C4-2B (cell line): ENCODE measurements around the gene PLCH2.

Experiments used
- CTCF ChIP-seq: fragments of 450-650 bp; conservative IDR thresholded peaks from 2 replicates; pipeline ENCODE4 v1.5.1; 2017; ENCODE audit warnings: mild to moderate bottlenecking
- ZFX ChIP-seq: fragments of 450-650 bp; IDR thresholded peaks from 2 replicates; pipeline ENCODE4 v1.6.1; 2017

GRCh38 chr1:2459757-2460156 is 16.3 kb upstream of the PLCH2 start:
- TF ChIP-seq CTCF (no peak; the same call in 1 of the 2 replicates), ZFX (no peak)
